Panc1 (cell line): ENCODE results near the gene ASNS. TPM values are rescaled to one million over a fixed set of nuclear protein-coding genes. Genes with fewer than 3 reads are reported as not detected.

ENCODE experiments used
- ATAC-seq: fragments of 200-7000 bp; cut with Tn5 transposase; 2 replicates; pipeline ENCODE4 v1.9.1; 2020; ENCODE audit warnings: mild to moderate bottlenecking, moderate library complexity
- BruUV-seq: library from RNA; stranded (reverse); fragments of 400-500 nt; replicated peaks from 2 replicates; lab custom pipeline; 2021; lab: Mats Ljungman, UMichigan
- CTCF ChIA-PET: fragments of 300-600 bp; sonication (Branson Sonifier 250); formaldehyde crosslinking; loops from one replicate; lab custom pipeline; 2022; ENCODE audit warnings: antibody characterized with exemption; lab: Charles Lee
- POLR2A ChIA-PET: fragments of 300-600 bp; sonication (Branson Sonifier 250); formaldehyde crosslinking; loops from one replicate; lab custom pipeline; 2022; ENCODE audit warnings: antibody characterized with exemption; lab: Charles Lee
- DNase-seq: peaks from one replicate; pipeline ENCODE4 v3.0.0-alpha.2; 2010; ENCODE audit warnings: low read depth, low spot score
- H3K27ac ChIP-seq: 2 replicates; pipeline ENCODE4 v1.5.1; 2011; ENCODE audit warnings: mild to moderate bottlenecking, low read length, inconsistent platforms
- H3K27me3 ChIP-seq: fragments of 200-500 bp; sonication (Bioruptor generic); 2 replicates; pipeline ENCODE4 v1.6.0; 2014; ENCODE audit warnings: low read length, inconsistent platforms; ENCODE audit not compliant: control insufficient read depth, insufficient read depth
- H3K36me3 ChIP-seq: fragments of 200-500 bp; sonication (Bioruptor generic); 2 replicates; pipeline ENCODE4 v1.5.1; 2014; ENCODE audit warnings: inconsistent platforms, mild to moderate bottlenecking, low read length, moderate library complexity; ENCODE audit not compliant: control insufficient read depth, insufficient read depth
- H3K4me1 ChIP-seq: 2 replicates; pipeline ENCODE4 v1.5.1; 2011; ENCODE audit warnings: inconsistent platforms, mild to moderate bottlenecking, low read length, moderate library complexity; ENCODE audit not compliant: control insufficient read depth, insufficient read depth
- H3K4me3 ChIP-seq, 2 experiments: 2 replicates each; pipeline ENCODE4 v1.5.1; 2011 to 2012; ENCODE audit warnings: low read depth in 2 of 2, low read length in 2 of 2, mild to moderate bottlenecking in 2 of 2, inconsistent platforms in 1 of 2, moderate library complexity in 1 of 2
- H3K9me3 ChIP-seq: fragments of 200-500 bp; sonication (Bioruptor generic); 2 replicates; pipeline ENCODE4 v1.5.1; 2014; ENCODE audit warnings: low read depth, mild to moderate bottlenecking, inconsistent platforms, low read length, moderate library complexity; ENCODE audit not compliant: control insufficient read depth, insufficient read depth
- CTCF ChIP-seq: fragments of 450-650 bp; IDR thresholded peaks from 2 replicates; pipeline ENCODE4 v1.5.1; 2017; ENCODE audit warnings: mild to moderate bottlenecking
- POLR2AphosphoS5 ChIP-seq: IDR thresholded peaks from 2 replicates; pipeline ENCODE4 v1.6.1; 2012; ENCODE audit warnings: mild to moderate bottlenecking, low read depth, low read length, moderate library complexity
- SIN3A ChIP-seq: IDR thresholded peaks from 2 replicates; pipeline ENCODE4 v1.6.1; 2012; ENCODE audit warnings: low read depth, mild to moderate bottlenecking, low read length, moderate library complexity, borderline replicate concordance; ENCODE audit not compliant: insufficient read depth
- TCF7L2 ChIP-seq: IDR thresholded peaks from 2 replicates; pipeline ENCODE4 v1.6.1; 2011; ENCODE audit warnings: mild to moderate bottlenecking, low read depth, low read length, inconsistent platforms
- in situ Hi-C: cut with HindIII; loops from 2 replicates; pipeline ENCODE4 v1.10.0; 2016; ENCODE audit warnings: low sequenced_read_pairs, low pct_unique_long_range_greater_than_20kb
- intact Hi-C: fragments of 100-400 bp; cut with micrococcal nuclease; formaldehyde crosslinking; loops from one replicate; pipeline ENCODE4 v1.10.0; 2022; ENCODE audit not compliant: unreplicated experiment
- total RNA-seq: library from RNA; stranded (reverse); gene quantifications from one replicate; pipeline ENCODE4 v1.2.1, GENCODE V29; 2021; ENCODE audit not compliant: unreplicated experiment
- TF ChIP-seq, protein P1 (sequence below), 2 experiments: IDR thresholded peaks; 2 replicates each; pipeline ENCODE4 v1.6.1; 2011 to 2012; ENCODE audit warnings: low read depth in 2 of 2, control low read depth in 1 of 2, low read length in 1 of 2, mild to moderate bottlenecking in 1 of 2, moderate library complexity in 1 of 2; ENCODE audit not compliant: insufficient read depth in 1 of 2

Gene ASNS
- total RNA-seq, 1 experiment from 2014 or later: 91.4 TPM

DNA sequence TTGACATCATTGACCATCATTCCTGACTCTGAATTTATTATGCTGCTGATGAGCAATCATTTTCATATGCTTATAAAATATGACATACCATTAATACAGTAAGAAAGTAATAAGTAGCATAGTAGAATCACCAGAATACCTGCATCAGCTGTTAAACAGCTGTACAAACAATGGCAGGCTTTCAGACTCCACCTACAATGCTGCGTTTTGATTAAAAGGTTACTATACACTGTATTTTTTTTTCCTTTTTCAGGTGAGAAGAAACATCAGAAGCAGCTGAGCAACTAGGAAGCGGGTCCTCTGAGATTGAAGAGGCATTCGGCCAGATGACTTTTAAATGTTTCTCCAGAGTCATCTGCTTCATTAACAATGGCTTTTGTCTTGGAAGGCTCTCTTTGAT lies 7.1 kb downstream of the ASNS start:
- intact Hi-C loops: no loop called here

DNA sequence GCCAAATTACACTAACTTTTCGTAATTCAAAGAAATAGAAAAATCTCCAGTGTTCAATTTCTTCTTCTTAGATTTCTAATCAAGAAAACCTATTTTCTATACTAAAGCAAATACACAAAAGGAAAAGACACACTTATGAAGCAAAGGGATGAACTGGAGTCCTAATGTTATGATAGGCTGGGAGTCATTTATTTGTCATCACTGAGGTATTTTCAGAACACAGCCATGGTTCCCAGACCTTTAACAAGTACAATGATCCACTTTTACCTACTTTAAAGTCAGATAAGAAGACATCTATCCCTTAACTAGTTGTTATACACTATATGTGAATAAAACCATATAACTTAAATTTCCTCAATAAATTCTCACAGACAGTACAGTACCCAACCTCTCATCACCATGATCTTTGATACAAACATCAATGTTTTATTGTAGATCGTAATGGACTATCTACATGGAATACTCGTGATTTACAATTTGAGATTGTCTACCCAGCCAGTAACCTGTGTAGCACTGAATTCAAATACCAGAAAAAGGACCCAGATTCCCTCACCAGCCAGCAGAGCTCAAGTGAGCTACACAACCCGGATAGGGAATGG lies 12.5 kb downstream of the ASNS start:
- Histone ChIP-seq H3K4me3 (no peak overlapping the region), H3K4me1 (no peaks in the 10 kb centered on the region), H3K27ac (no peak overlapping the region), H3K27me3 (no peaks in the 10 kb centered on the region), H3K9me3 (no peaks in the 10 kb centered on the region), H3K36me3 (peaks cover 13% of the 10 kb centered on the region)
- ChIA-PET POLR2A (no interaction called here), CTCF (no interaction called here)
- DNase-seq: no peak
- ATAC-seq: no peak
- in situ Hi-C loops (no loop called here), intact Hi-C loops (no loop called here)
- no TSS peak for BruUV-seq
- TF ChIP-seq CTCF (no peak), SIN3A (no peak), TCF7L2 (no peak), POLR2AphosphoS5 (no peak)
- TF ChIP-seq, protein P1, sequence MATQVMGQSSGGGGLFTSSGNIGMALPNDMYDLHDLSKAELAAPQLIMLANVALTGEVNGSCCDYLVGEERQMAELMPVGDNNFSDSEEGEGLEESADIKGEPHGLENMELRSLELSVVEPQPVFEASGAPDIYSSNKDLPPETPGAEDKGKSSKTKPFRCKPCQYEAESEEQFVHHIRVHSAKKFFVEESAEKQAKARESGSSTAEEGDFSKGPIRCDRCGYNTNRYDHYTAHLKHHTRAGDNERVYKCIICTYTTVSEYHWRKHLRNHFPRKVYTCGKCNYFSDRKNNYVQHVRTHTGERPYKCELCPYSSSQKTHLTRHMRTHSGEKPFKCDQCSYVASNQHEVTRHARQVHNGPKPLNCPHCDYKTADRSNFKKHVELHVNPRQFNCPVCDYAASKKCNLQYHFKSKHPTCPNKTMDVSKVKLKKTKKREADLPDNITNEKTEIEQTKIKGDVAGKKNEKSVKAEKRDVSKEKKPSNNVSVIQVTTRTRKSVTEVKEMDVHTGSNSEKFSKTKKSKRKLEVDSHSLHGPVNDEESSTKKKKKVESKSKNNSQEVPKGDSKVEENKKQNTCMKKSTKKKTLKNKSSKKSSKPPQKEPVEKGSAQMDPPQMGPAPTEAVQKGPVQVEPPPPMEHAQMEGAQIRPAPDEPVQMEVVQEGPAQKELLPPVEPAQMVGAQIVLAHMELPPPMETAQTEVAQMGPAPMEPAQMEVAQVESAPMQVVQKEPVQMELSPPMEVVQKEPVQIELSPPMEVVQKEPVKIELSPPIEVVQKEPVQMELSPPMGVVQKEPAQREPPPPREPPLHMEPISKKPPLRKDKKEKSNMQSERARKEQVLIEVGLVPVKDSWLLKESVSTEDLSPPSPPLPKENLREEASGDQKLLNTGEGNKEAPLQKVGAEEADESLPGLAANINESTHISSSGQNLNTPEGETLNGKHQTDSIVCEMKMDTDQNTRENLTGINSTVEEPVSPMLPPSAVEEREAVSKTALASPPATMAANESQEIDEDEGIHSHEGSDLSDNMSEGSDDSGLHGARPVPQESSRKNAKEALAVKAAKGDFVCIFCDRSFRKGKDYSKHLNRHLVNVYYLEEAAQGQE (IDR thresholded peaks at IDR 0.05; ENCODE audit: insufficient read depth in 1 of 2, low read depth in 2 of 2, low read length in 1 of 2): no peak

More for the DNA sequence above, 7.1 kb downstream of the ASNS start:
- ATAC-seq (no peak), DNase-seq (no peak)
- in situ Hi-C loops: no loop called here
- ChIA-PET CTCF (no interaction called here), POLR2A (no interaction called here)
- Histone ChIP-seq H3K4me3 (no peak overlapping the region), H3K9me3 (no peaks in the 10 kb centered on the region), H3K27me3 (no peaks in the 10 kb centered on the region), H3K4me1 (no peaks in the 10 kb centered on the region; the same call in 1 of the 2 replicates), H3K27ac (no peak overlapping the region), H3K36me3 (peaks cover 5% of the 10 kb centered on the region; the same call in 1 of the 2 replicates)
- no peak; the same call in 1 of the 2 replicates for TF ChIP-seq POLR2AphosphoS5
- TF ChIP-seq TCF7L2: no peak
- TF ChIP-seq, protein P1 (IDR thresholded peaks at IDR 0.05; ENCODE audit: insufficient read depth in 1 of 2, low read depth in 2 of 2, low read length in 1 of 2): no peak
- no peak for TF ChIP-seq SIN3A
- TF ChIP-seq CTCF: no peak
- no TSS peak for BruUV-seq
